DOHH2 (cell line): ENCODE measurements around the gene RNASEH2C.

Experiments used
- CTCF ChIP-seq: fragments of 200-600 bp; sonication (generic); IDR thresholded peaks from one replicate; pipeline ENCODE4 v1.5.1; 2014; ENCODE audit warnings: antibody characterized with exemption, mild to moderate bottlenecking, low read depth, low read length; ENCODE audit not compliant: poor library complexity, severe bottlenecking
- EZH2phosphoT487 ChIP-seq: fragments of 200-600 bp; sonication (generic); IDR thresholded peaks from 2 replicates; pipeline ENCODE4 v1.6.1; 2017; ENCODE audit warnings: borderline replicate concordance, mild to moderate bottlenecking, antibody characterized with exemption, low read length, moderate library complexity, mixed read lengths

GRCh38 chr11:65716302-65716701 lies 4.3 kb downstream of the RNASEH2C start:
- no peak for TF ChIP-seq CTCF
- no peak for TF ChIP-seq EZH2phosphoT487
